Liver (tissue), 9 donors: ENCODE results near the gene JMJD1C. TPM values are rescaled to one million over a fixed set of nuclear protein-coding genes. Genes with fewer than 3 reads are reported as not detected.

Source experiments
- DNase-seq: peaks from one replicate; pipeline ENCODE4 v3.0.0-alpha.2; 2017; ENCODE audit warnings: low spot score
- H3K27ac ChIP-seq, 2 donors: one replicate each; pipeline ENCODE4 v1.7.0; 2013; ENCODE audit warnings: inconsistent platforms in 2 of 2, low read length in 2 of 2, control low read depth in 1 of 2, low read depth in 1 of 2, mild to moderate bottlenecking in 1 of 2
- H3K27me3 ChIP-seq, 4 donors: one replicate each; pipeline versions ENCODE4 v1.6.1 to v1.7.0; 2013; ENCODE audit warnings: low read length in 3 of 4, inconsistent platforms in 1 of 4, mild to moderate bottlenecking in 1 of 4, moderate library complexity in 1 of 4; ENCODE audit not compliant: control insufficient read depth in 4 of 4, insufficient read depth in 4 of 4
- H3K36me3 ChIP-seq, 4 donors: one replicate each; pipeline versions ENCODE4 v1.6.1 to v1.7.0; 2013; ENCODE audit warnings: low read length in 3 of 4, mild to moderate bottlenecking in 3 of 4, low read depth in 1 of 4, moderate library complexity in 1 of 4; ENCODE audit not compliant: control insufficient read depth in 4 of 4, insufficient read depth in 3 of 4
- H3K4me1 ChIP-seq, 4 donors: one replicate each; pipeline versions ENCODE4 v1.6.1 to v1.7.0; 2013; ENCODE audit warnings: low read length in 3 of 4, mild to moderate bottlenecking in 3 of 4, moderate library complexity in 1 of 4; ENCODE audit not compliant: control insufficient read depth in 4 of 4, insufficient read depth in 4 of 4
- H3K4me3 ChIP-seq, 3 donors: one replicate each; pipeline versions ENCODE4 v1.6.1 to v1.7.0; 2013; ENCODE audit warnings: low read length in 3 of 3, control low read depth in 1 of 3, low read depth in 1 of 3, mild to moderate bottlenecking in 1 of 3
- H3K9ac ChIP-seq, 2 donors: one replicate each; pipeline ENCODE4 v1.7.0; 2013; ENCODE audit warnings: low read length in 2 of 2, mild to moderate bottlenecking in 2 of 2, moderate library complexity in 2 of 2, control low read depth in 1 of 2, low read depth in 1 of 2
- H3K9me3 ChIP-seq, 4 donors: one replicate each; pipeline versions ENCODE4 v1.6.1 to v1.7.0; 2013; ENCODE audit warnings: low read length in 3 of 4; ENCODE audit not compliant: control insufficient read depth in 4 of 4
- EGR1 ChIP-seq, 2 donors: IDR thresholded peaks; 2 replicates each; pipeline ENCODE4 v1.6.1; 2016 to 2018; ENCODE audit warnings: antibody characterized with exemption in 2 of 2, low read depth in 2 of 2
- FOXA2 ChIP-seq: IDR thresholded peaks from 2 replicates; pipeline ENCODE4 v1.6.1; 2016; ENCODE audit warnings: antibody characterized with exemption
- GABPA ChIP-seq, 2 donors: IDR thresholded peaks in 1 of 2; conservative IDR thresholded peaks in 1 of 2; 2 replicates each; pipeline ENCODE4 v1.6.1; 2016; ENCODE audit warnings: antibody characterized with exemption in 2 of 2, mild to moderate bottlenecking in 1 of 2, moderate library complexity in 1 of 2
- HNF4A ChIP-seq, 2 donors: conservative IDR thresholded peaks; 2 replicates each; pipeline ENCODE4 v1.6.1; 2016; ENCODE audit warnings: antibody characterized with exemption in 2 of 2, mild to moderate bottlenecking in 2 of 2
- HNF4G ChIP-seq: IDR thresholded peaks from 2 replicates; pipeline ENCODE4 v1.6.1; 2016; ENCODE audit warnings: antibody characterized with exemption
- JUND ChIP-seq, 2 donors: IDR thresholded peaks; 2 replicates each; pipeline ENCODE4 v1.6.1; 2016; ENCODE audit warnings: antibody characterized with exemption in 2 of 2
- NR2F2 ChIP-seq: IDR thresholded peaks from 2 replicates; pipeline ENCODE4 v1.6.1; 2016; ENCODE audit warnings: antibody characterized with exemption
- RXRA ChIP-seq, 2 donors: IDR thresholded peaks; 2 replicates each; pipeline ENCODE4 v1.6.1; 2017 to 2018; ENCODE audit warnings: antibody characterized with exemption in 2 of 2, mild to moderate bottlenecking in 1 of 2
- SP1 ChIP-seq: IDR thresholded peaks from 2 replicates; pipeline ENCODE4 v1.6.1; 2018; ENCODE audit warnings: antibody characterized with exemption, mild to moderate bottlenecking
- TAF1 ChIP-seq: conservative IDR thresholded peaks from 2 replicates; pipeline ENCODE4 v1.6.1; 2016; ENCODE audit warnings: antibody characterized with exemption, mild to moderate bottlenecking
- YY1 ChIP-seq: IDR thresholded peaks from 2 replicates; pipeline ENCODE4 v1.6.1; 2016; ENCODE audit warnings: antibody characterized with exemption, mild to moderate bottlenecking
- WGBS: extraction: QIAGEN DNeasy Blood & Tissue Kit; methylation state at CpG from one replicate; pipeline ENCODE4 v1.1.7; 2013; 5-methylcytosine and 5-hydroxymethylcytosine counted together
- polyA plus RNA-seq, 2 donors: library from polyadenylated mRNA; stranded (reverse) in 1 of 2; unstranded in 1 of 2; fragments of 200-250 nt in 1 of 2; fragments of >200 nt in 1 of 2; fragmentation: Nextera tagmentation in 1 of 2; extraction: Ambion mirVana in 1 of 2; gene quantifications; one replicate each; pipeline versions ENCODE4 v1.2.1 to v1.2.3, GENCODE V29; 2013 to 2015
- total RNA-seq, 2 donors: library from RNA; depleted of rRNA; stranded (reverse); fragments of >200 nt; gene quantifications; one replicate each; pipeline ENCODE4 v1.2.3, GENCODE V29; 2014
- TF ChIP-seq, protein P1 (sequence below): IDR thresholded peaks from 2 replicates; pipeline ENCODE4 v1.6.1; 2016; ENCODE audit warnings: antibody characterized with exemption
- TF ChIP-seq, protein P2 (sequence below): IDR thresholded peaks from 2 replicates; pipeline ENCODE4 v1.6.1; 2016; ENCODE audit warnings: antibody characterized with exemption, mild to moderate bottlenecking
- TF ChIP-seq, protein P3 (sequence below): IDR thresholded peaks from 2 replicates; pipeline ENCODE4 v1.6.1; 2016; ENCODE audit warnings: antibody characterized with exemption
- donor health status: healthy.
- donor health status: healthy.
- donor health status: healthy.
- donor health status: healthy.
- donor health status: healthy.

The JMJD1C gene
- total and polyA plus RNA-seq, 4 donors = 11.0 to 93.1 (median 56.0) TPM

DNA sequence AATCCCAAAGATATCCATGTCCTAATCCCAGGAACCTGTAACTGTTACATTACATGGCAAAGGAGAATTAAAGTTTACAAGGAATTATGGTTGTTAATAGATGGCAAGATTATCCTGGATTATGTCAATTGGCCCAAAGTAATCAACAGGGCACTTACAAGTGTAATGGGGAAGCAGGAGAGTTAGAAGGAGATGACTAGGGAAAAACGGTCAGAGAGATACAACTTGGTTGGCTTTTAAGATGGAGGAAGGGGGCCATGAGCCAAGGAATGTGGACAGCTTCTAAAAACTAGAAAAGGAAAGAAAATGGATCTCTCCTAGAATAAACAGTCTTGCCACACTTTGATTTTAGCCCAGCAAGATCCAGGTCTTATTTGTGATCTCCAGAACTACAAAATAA is 3.3 kb downstream of the JMJD1C start (continued):
- TF ChIP-seq, protein P1, sequence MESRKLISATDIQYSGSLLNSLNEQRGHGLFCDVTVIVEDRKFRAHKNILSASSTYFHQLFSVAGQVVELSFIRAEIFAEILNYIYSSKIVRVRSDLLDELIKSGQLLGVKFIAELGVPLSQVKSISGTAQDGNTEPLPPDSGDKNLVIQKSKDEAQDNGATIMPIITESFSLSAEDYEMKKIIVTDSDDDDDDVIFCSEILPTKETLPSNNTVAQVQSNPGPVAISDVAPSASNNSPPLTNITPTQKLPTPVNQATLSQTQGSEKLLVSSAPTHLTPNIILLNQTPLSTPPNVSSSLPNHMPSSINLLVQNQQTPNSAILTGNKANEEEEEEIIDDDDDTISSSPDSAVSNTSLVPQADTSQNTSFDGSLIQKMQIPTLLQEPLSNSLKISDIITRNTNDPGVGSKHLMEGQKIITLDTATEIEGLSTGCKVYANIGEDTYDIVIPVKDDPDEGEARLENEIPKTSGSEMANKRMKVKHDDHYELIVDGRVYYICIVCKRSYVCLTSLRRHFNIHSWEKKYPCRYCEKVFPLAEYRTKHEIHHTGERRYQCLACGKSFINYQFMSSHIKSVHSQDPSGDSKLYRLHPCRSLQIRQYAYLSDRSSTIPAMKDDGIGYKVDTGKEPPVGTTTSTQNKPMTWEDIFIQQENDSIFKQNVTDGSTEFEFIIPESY = no peak
- TF ChIP-seq NR2F2 = no peak
- no peak for TF ChIP-seq HNF4G
- TF ChIP-seq SP1 = no peak

DNA sequence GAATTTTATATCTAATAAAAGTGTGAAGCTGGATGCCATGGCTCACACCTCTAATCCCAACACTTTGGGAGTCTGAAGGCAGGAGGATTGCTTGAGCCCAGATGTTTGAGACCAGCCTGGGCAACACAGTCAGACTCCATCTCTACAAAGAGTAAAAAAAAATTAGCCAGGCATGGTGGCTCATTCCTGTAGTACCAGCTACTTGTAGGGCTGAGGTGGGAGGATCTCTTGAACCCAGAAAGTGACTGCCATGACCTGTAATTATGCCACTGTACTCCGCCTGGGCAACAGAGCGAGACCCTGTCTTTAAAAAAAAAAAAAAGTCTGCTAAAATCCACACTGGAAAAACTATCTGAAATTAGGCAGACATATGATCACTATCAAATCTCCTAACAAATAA is 7.6 kb downstream of the JMJD1C start:
- WGBS = 96% methylated on average over 2 of the region's 2 CpGs

DNA sequence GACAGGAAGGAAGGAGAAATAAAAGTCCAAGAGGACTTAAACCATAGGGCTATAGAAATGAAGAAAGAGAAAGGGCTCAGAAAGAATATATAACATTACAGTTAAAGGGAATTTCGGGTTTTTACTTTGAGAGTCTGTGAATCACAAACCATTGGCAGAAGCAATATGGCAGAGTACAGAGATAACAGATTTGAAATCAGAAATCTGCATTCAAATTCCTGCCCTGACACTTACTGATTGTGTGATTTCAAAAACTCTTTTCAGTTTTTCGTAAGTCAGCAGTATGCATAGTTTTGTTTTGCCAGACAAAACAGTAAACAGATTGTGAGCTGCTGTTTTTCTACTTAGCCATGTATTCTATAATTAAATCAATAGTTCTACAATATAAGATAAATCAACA is 8.2 kb downstream of the JMJD1C start:
- H3K9me3 ChIP-seq = no peaks in the 10 kb centered on the region
- no peak overlapping the region for H3K4me3 ChIP-seq
- DNase-seq = no peak
- H3K36me3 ChIP-seq = peaks cover 0 to 2% (median 0%) of the 10 kb centered on the region in 4 donors
- H3K27ac ChIP-seq = no peak overlapping the region
- WGBS = 87% methylated on average over 2 of the region's 2 CpGs
- H3K9ac ChIP-seq = no peak overlapping the region
- no peaks in the 10 kb centered on the region for H3K4me1 ChIP-seq
- TF ChIP-seq YY1 (no peak), RXRA (IDR thresholded peaks at IDR 0.05) (no peak)
- H3K27me3 ChIP-seq = no peaks in the 10 kb centered on the region

More for the DNA sequence above, 7.6 kb downstream of the JMJD1C start:
- peaks cover 0 to 2% (median 0%) of the 10 kb centered on the region in 4 donors for H3K36me3 ChIP-seq
- no peak overlapping the region for H3K4me3 ChIP-seq
- no peak for DNase-seq
- TF ChIP-seq, protein P2, sequence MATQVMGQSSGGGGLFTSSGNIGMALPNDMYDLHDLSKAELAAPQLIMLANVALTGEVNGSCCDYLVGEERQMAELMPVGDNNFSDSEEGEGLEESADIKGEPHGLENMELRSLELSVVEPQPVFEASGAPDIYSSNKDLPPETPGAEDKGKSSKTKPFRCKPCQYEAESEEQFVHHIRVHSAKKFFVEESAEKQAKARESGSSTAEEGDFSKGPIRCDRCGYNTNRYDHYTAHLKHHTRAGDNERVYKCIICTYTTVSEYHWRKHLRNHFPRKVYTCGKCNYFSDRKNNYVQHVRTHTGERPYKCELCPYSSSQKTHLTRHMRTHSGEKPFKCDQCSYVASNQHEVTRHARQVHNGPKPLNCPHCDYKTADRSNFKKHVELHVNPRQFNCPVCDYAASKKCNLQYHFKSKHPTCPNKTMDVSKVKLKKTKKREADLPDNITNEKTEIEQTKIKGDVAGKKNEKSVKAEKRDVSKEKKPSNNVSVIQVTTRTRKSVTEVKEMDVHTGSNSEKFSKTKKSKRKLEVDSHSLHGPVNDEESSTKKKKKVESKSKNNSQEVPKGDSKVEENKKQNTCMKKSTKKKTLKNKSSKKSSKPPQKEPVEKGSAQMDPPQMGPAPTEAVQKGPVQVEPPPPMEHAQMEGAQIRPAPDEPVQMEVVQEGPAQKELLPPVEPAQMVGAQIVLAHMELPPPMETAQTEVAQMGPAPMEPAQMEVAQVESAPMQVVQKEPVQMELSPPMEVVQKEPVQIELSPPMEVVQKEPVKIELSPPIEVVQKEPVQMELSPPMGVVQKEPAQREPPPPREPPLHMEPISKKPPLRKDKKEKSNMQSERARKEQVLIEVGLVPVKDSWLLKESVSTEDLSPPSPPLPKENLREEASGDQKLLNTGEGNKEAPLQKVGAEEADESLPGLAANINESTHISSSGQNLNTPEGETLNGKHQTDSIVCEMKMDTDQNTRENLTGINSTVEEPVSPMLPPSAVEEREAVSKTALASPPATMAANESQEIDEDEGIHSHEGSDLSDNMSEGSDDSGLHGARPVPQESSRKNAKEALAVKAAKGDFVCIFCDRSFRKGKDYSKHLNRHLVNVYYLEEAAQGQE = no peak
- no peak for TF ChIP-seq FOXA2
- TF ChIP-seq GABPA (IDR thresholded peaks at IDR 0.05 in 1 of 2, conservative IDR thresholded peaks at IDR 0.05 in 1 of 2) = no peak
- no peak for TF ChIP-seq TAF1
- no peak for TF ChIP-seq HNF4A (conservative IDR thresholded peaks at IDR 0.05)
- no peak for TF ChIP-seq YY1
- TF ChIP-seq, protein P3, sequence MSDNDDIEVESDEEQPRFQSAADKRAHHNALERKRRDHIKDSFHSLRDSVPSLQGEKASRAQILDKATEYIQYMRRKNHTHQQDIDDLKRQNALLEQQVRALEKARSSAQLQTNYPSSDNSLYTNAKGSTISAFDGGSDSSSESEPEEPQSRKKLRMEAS = no peak
- TF ChIP-seq JUND (IDR thresholded peaks at IDR 0.05) = no peak
- TF ChIP-seq EGR1 (IDR thresholded peaks at IDR 0.05; ENCODE audit: low read depth in 2 of 2) = no peak
- TF ChIP-seq, protein P1 = no peak
- no peak for TF ChIP-seq NR2F2
- no peak overlapping the region for H3K9ac ChIP-seq
- peaks cover 0 to 1% (median 0%) of the 10 kb centered on the region in 4 donors for H3K4me1 ChIP-seq
- H3K9me3 ChIP-seq = no peaks in the 10 kb centered on the region
- H3K27ac ChIP-seq = no peak overlapping the region
- no peaks in the 10 kb centered on the region for H3K27me3 ChIP-seq
